Esophagus (tissue), 2 donors: ENCODE measurements around the gene RAD51B. TPM values are rescaled to one million over a fixed set of nuclear protein-coding genes. Genes with fewer than 3 reads are reported as not detected.
"Not testable (repeated sequence)": the region's sequence is repeated elsewhere in the genome, so short reads cannot be mapped to it uniquely, and the experiment has no call there.

Source experiments
- H3K27ac ChIP-seq, 2 donors: one replicate each; pipeline ENCODE4 v1.5.1; 2013; ENCODE audit warnings: low read depth in 2 of 2, mild to moderate bottlenecking in 2 of 2, inconsistent platforms in 1 of 2, low read length in 1 of 2, moderate library complexity in 1 of 2
- H3K27me3 ChIP-seq, 2 donors: one replicate each; pipeline ENCODE4 v1.6.1; 2013; ENCODE audit warnings: low read length in 2 of 2, control low read depth in 1 of 2, mild to moderate bottlenecking in 1 of 2; ENCODE audit not compliant: insufficient read depth in 2 of 2, control insufficient read depth in 1 of 2
- H3K36me3 ChIP-seq, 2 donors: one replicate each; pipeline ENCODE4 v1.6.1; 2013; ENCODE audit warnings: low read length in 1 of 2; ENCODE audit not compliant: control insufficient read depth in 2 of 2, insufficient read depth in 2 of 2
- H3K4me1 ChIP-seq, 2 donors: one replicate each; pipeline ENCODE4 v1.6.1; 2013; ENCODE audit warnings: low read length in 1 of 2; ENCODE audit not compliant: control insufficient read depth in 2 of 2, insufficient read depth in 2 of 2
- H3K4me3 ChIP-seq, 2 donors: one replicate each; pipeline ENCODE4 v1.5.1; 2013; ENCODE audit warnings: low read length in 2 of 2, mild to moderate bottlenecking in 2 of 2, low read depth in 1 of 2, moderate library complexity in 1 of 2
- H3K9me3 ChIP-seq, 2 donors: one replicate each; pipeline ENCODE4 v1.6.1; 2013; ENCODE audit warnings: mild to moderate bottlenecking in 2 of 2, low read depth in 1 of 2, low read length in 1 of 2, moderate library complexity in 1 of 2; ENCODE audit not compliant: control insufficient read depth in 2 of 2, insufficient read depth in 1 of 2
- WGBS, 2 donors: extraction: QIAGEN DNeasy Blood & Tissue Kit; methylation state at CpG; one replicate each; pipeline ENCODE4 v1.1.7; 2013; 5-methylcytosine and 5-hydroxymethylcytosine counted together
- polyA plus RNA-seq, 2 donors: library from polyadenylated mRNA; stranded (reverse); fragments of 200-250 nt; gene quantifications; one replicate each; pipeline ENCODE4 v1.2.3, GENCODE V29; 2013
- donor health status: healthy with polysubstance abuse.
- donor health status: Bipolar disorder and iron deficiency.

The RAD51B gene
- polyA plus RNA-seq, 2 donors, result 3.2 to 4.0 TPM

- H3K4me1 ChIP-seq, result no peaks in the 10 kb centered on the region
- WGBS, 2 donors, result 93 to 94% methylated on average over 2 of the region's 2 CpGs
- no peaks in the 10 kb centered on the region for H3K27me3 ChIP-seq
These were observed 391.8 kb downstream of the RAD51B start for GRCh38 chr14:68211421-68211820.

GRCh38 chr14:68211886-68212285, 392.3 kb downstream of the RAD51B start:
- Histone ChIP-seq H3K4me3 (no peak overlapping the region), H3K9me3 (no peaks in the 10 kb centered on the region), H3K4me1 (no peaks in the 10 kb centered on the region), H3K36me3 (no peaks in the 10 kb centered on the region), H3K27ac (peak overlapping the region in 1 of 2 donors; percentile 13), H3K27me3 (no peaks in the 10 kb centered on the region)
- WGBS, 2 donors, result 71 to 76% methylated on average over 2 of the region's 2 CpGs

More at GRCh38 chr14:68211421-68211820, 391.8 kb downstream of the RAD51B start:
- Histone ChIP-seq H3K27ac (peak overlapping the region in 1 of 2 donors; percentile 25), H3K36me3 (no peaks in the 10 kb centered on the region), H3K4me3 (no peak overlapping the region), H3K9me3 (no peaks in the 10 kb centered on the region)

- H3K27me3 ChIP-seq, result no peaks in the 10 kb centered on the region
- no peaks in the 10 kb centered on the region for H3K36me3 ChIP-seq
- no peaks in the 10 kb centered on the region for H3K9me3 ChIP-seq
- no peak overlapping the region for H3K27ac ChIP-seq
- no peak overlapping the region for H3K4me3 ChIP-seq
- no peaks in the 10 kb centered on the region for H3K4me1 ChIP-seq
These were observed 392.8 kb downstream of the RAD51B start for GRCh38 chr14:68212361-68212760.

GRCh38 chr14:68214431-68214830, 394.9 kb downstream of the RAD51B start:
- Histone ChIP-seq H3K27ac (no peak overlapping the region), H3K9me3 (no peaks in the 10 kb centered on the region), H3K4me3 (no peak overlapping the region), H3K4me1 (no peaks in the 10 kb centered on the region), H3K27me3 (no peaks in the 10 kb centered on the region), H3K36me3 (no peaks in the 10 kb centered on the region)
- 67 to 75% methylated on average over 4 of the region's 4 CpGs for WGBS, 2 donors

- H3K4me1 ChIP-seq, result no peaks in the 10 kb centered on the region
- peak overlapping the region in 1 of 2 donors; percentile 24 for H3K27ac ChIP-seq
- H3K36me3 ChIP-seq, result no peaks in the 10 kb centered on the region
- no peaks in the 10 kb centered on the region for H3K9me3 ChIP-seq
- 48 to 58% methylated on average over 2 of the region's 2 CpGs for WGBS, 2 donors
- H3K27me3 ChIP-seq, result no peaks in the 10 kb centered on the region
- H3K4me3 ChIP-seq, result no peak overlapping the region
These were observed 396.1 kb downstream of the RAD51B start for GRCh38 chr14:68215629-68216028.

GRCh38 chr14:68216079-68216478, 396.5 kb downstream of the RAD51B start:
- Histone ChIP-seq H3K4me3 (no peak overlapping the region), H3K27ac (no peak overlapping the region), H3K36me3 (no peaks in the 10 kb centered on the region), H3K9me3 (no peaks in the 10 kb centered on the region), H3K4me1 (no peaks in the 10 kb centered on the region), H3K27me3 (no peaks in the 10 kb centered on the region)
- WGBS, 2 donors, result 43 to 49% methylated on average over 3 of the region's 3 CpGs

- 90 to 92% methylated on average over 3 of the region's 3 CpGs for WGBS, 2 donors
- no peak overlapping the region for H3K27ac ChIP-seq
These were observed 397.4 kb downstream of the RAD51B start for GRCh38 chr14:68216957-68217356.

GRCh38 chr14:68217791-68218340, 398.3 kb downstream of the RAD51B start:
- H3K36me3 ChIP-seq, result no peaks in the 10 kb centered on the region
- no peaks in the 10 kb centered on the region for H3K9me3 ChIP-seq
- no peak overlapping the region for H3K4me3 ChIP-seq
- no peaks in the 10 kb centered on the region for H3K4me1 ChIP-seq
- H3K27ac ChIP-seq, result no peak overlapping the region
- H3K27me3 ChIP-seq, result no peaks in the 10 kb centered on the region

More at GRCh38 chr14:68216957-68217356, 397.4 kb downstream of the RAD51B start:
- H3K36me3 ChIP-seq, result no peaks in the 10 kb centered on the region
- H3K4me3 ChIP-seq, result no peak overlapping the region
- H3K27me3 ChIP-seq, result no peaks in the 10 kb centered on the region
- H3K4me1 ChIP-seq, result no peaks in the 10 kb centered on the region
- H3K9me3 ChIP-seq, result no peaks in the 10 kb centered on the region

- WGBS, 2 donors, result 96 to 97% methylated on average over 7 of the region's 7 CpGs
- no peaks in the 10 kb centered on the region for H3K9me3 ChIP-seq
- H3K4me1 ChIP-seq, result no peaks in the 10 kb centered on the region
- no peak overlapping the region for H3K27ac ChIP-seq
- no peaks in the 10 kb centered on the region for H3K27me3 ChIP-seq
- no peak overlapping the region for H3K4me3 ChIP-seq
- H3K36me3 ChIP-seq, result no peaks in the 10 kb centered on the region
These were observed 399.8 kb downstream of the RAD51B start for GRCh38 chr14:68219407-68219806.

GRCh38 chr14:68221046-68221445, 401.5 kb downstream of the RAD51B start:
- not testable (repeated sequence) for H3K27ac ChIP-seq
- 92 to 94% methylated on average over 2 of the region's 2 CpGs for WGBS, 2 donors

More at GRCh38 chr14:68221046-68221445, 401.5 kb downstream of the RAD51B start:
- not testable (repeated sequence) for H3K4me3 ChIP-seq, H3K9me3 ChIP-seq, H3K4me1 ChIP-seq, H3K27me3 ChIP-seq, H3K36me3 ChIP-seq
